Stromal cell of bone marrow (primary cell): ENCODE results near the gene KIDINS220.

Source experiments
- DNase-seq: peaks from one replicate; pipeline ENCODE4 v3.0.0-alpha.2; 2012; ENCODE audit warnings: low read depth

The KIDINS220 gene

GRCh38 chr2:8836971-8837794 is at the start of gene KIDINS220:
Gene KIDINS220 (minus strand): TSS chr2:8837613. CDS start chr2:8827093, 10,520 bp downstream.
- DNase-seq, result peak; percentile 68

- DNase-seq, result no peak
Measured at GRCh38 chr2:8886876-8887275, 49.5 kb upstream of the KIDINS220 start.

GRCh38 chr2:8886202-8886518 is 48.7 kb upstream of the KIDINS220 start:
- DNase-seq, result no peak

GRCh38 chr2:8885449-8886201 is 48.2 kb upstream of the KIDINS220 start:
- DNase-seq, result no peak

- no peak for DNase-seq
Measured at GRCh38 chr2:8884812-8885211, 47.4 kb upstream of the KIDINS220 start.

GRCh38 chr2:8882094-8882493 is 44.7 kb upstream of the KIDINS220 start:
- peak; percentile 10 for DNase-seq

- no peak for DNase-seq
Measured at GRCh38 chr2:8877894-8878293, 40.5 kb upstream of the KIDINS220 start.

- no peak for DNase-seq
Measured at GRCh38 chr2:8877332-8877731, 39.9 kb upstream of the KIDINS220 start.

- DNase-seq, result no peak
Measured at GRCh38 chr2:8876628-8877027, 39.2 kb upstream of the KIDINS220 start.

GRCh38 chr2:8872821-8873432 is 35.5 kb upstream of the KIDINS220 start:
- DNase-seq, result peak; percentile 48

- no peak for DNase-seq
Measured at GRCh38 chr2:8870441-8870840, 33.0 kb upstream of the KIDINS220 start.

- DNase-seq, result no peak
Measured at GRCh38 chr2:8867363-8867762, 29.9 kb upstream of the KIDINS220 start.

- DNase-seq, result no peak
Measured at GRCh38 chr2:8863331-8863953, 26.0 kb upstream of the KIDINS220 start.

GRCh38 chr2:8862230-8862629 is 24.8 kb upstream of the KIDINS220 start:
- DNase-seq, result no peak

GRCh38 chr2:8861797-8862196 is 24.4 kb upstream of the KIDINS220 start:
- no peak for DNase-seq

- DNase-seq, result no peak
Measured at GRCh38 chr2:8860239-8860638, 22.8 kb upstream of the KIDINS220 start.

- DNase-seq, result no peak
Measured at GRCh38 chr2:8858910-8859309, 21.5 kb upstream of the KIDINS220 start.

- DNase-seq, result no peak
Measured at GRCh38 chr2:8858264-8858663, 20.9 kb upstream of the KIDINS220 start.

- DNase-seq, result no peak
Measured at GRCh38 chr2:8857709-8858108, 20.3 kb upstream of the KIDINS220 start.

GRCh38 chr2:8856176-8856575 is 18.8 kb upstream of the KIDINS220 start:
- no peak for DNase-seq

GRCh38 chr2:8855010-8855409 is 17.6 kb upstream of the KIDINS220 start:
- DNase-seq, result no peak

GRCh38 chr2:8853426-8853825 is 16.0 kb upstream of the KIDINS220 start:
- DNase-seq, result no peak
